NCI-H2171 treated with DMSO at 0.1 percent for 48 hours (cell line): ENCODE results near the gene ZNF211.
A peak's percentile ranks its signal among the peaks of the same experiment; 100 is the strongest.

Experiments
- DNase-seq: peaks from one replicate; lab custom pipeline; 2025; lab: John Stamatoyannopoulos, UW

The ZNF211 gene

GRCh38 chr19:57656346-57656745 is 23.4 kb downstream of the ZNF211 start:
- no peak for DNase-seq

GRCh38 chr19:57664269-57665127 is 31.5 kb downstream of the ZNF211 start:
- peak; percentile 36 for DNase-seq

- DNase-seq: peak; percentile 5
Observed at GRCh38 chr19:57665261-57665806, 32.4 kb downstream of the ZNF211 start.

GRCh38 chr19:57667228-57667627 is 34.3 kb downstream of the ZNF211 start:
- DNase-seq: no peak

DNA sequence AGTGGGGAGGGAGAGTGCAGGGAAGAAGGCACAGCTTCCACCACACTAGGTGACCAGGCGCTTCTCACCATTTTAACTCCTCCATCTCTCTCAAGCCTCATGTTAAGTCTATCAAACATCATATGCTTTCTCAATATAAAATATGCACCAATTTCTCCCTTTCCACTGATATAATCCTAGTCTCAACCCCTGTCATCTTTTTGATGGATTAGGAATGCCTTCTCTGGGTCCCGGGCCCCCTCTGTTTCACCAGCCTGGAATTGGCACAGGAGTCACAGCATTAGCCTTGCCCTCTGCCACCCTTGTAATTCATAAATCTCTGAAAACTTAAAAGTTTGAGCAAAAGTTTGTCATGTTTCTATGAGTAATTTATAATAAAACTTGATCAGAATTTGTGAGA is 35.7 kb downstream of the ZNF211 start, which contains the start of gene ZSCAN4:
TSS of gene ZSCAN4 (plus strand) at position 301 of the 400 bp plus-strand sequence. CDS start 7,211 bp downstream, outside the sequence.
- DNase-seq: no peak

- no peak for DNase-seq
Observed at GRCh38 chr19:57671124-57671895, 38.3 kb downstream of the ZNF211 start.

DNA sequence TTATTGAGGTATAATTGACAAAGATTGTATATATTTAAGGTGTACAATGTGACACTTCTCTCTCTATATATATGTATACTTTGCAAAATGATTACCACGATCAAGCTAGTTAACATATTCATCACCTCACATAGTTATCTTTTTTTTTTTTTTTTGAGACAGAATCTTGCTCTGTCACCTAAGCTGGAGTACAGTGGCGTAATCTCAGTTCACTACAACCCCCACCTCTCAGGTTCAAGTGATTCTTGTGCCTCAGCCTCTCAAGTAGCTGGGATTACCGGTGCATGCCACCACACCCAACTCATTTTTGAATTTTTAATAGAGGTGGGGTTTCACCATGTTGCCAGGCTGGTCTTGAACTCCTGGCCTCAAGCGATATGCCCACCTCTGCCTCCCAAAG is 39.5 kb downstream of the ZNF211 start:
- DNase-seq: no peak

GRCh38 chr19:57675881-57676280 is 42.9 kb downstream of the ZNF211 start:
- no peak for DNase-seq

DNA sequence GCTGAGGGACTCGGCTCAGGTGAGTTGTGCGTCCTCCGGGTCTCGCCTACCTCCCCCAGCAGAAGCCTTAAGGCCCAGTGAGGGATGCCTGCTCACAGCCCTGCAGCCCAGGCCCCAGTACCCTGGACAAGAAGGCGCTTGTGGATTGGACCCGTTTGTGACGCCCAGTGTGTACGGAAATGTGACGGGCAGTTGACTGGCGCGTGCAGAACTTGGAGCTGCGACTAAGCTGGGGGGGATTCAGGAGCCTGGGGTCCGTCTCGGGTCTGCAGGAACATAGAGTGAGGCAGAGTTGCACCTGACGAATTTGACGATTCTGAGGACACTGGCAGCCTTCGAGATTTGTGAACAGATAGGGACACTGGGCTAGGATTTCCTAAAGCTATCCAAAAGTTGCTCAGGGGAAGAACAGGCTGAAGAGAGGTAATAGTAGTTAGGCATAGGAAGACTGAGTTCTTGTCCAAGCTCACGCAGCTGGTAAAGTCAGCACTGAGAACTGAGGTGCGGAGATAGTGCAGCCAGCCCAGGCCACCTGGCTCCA is 49.3 kb downstream of the ZNF211 start:
- no peak for DNase-seq

DNA sequence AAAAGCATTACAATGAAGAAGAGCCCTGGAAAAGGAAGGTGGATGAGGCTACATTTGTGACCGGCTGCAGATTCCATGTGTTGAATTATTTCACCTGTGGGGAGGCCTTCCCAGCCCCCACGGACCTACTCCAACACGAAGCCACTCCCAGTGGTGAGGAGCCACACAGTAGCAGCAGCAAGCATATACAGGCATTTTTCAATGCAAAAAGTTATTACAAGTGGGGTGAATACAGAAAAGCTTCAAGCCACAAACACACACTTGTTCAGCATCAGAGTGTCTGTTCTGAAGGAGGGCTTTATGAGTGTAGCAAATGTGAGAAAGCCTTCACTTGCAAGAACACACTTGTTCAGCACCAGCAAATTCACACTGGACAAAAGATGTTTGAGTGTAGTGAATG is 53.8 kb downstream of the ZNF211 start:
- no peak for DNase-seq

GRCh38 chr19:57687363-57688010 is 54.5 kb downstream of the ZNF211 start:
- no peak for DNase-seq

DNA sequence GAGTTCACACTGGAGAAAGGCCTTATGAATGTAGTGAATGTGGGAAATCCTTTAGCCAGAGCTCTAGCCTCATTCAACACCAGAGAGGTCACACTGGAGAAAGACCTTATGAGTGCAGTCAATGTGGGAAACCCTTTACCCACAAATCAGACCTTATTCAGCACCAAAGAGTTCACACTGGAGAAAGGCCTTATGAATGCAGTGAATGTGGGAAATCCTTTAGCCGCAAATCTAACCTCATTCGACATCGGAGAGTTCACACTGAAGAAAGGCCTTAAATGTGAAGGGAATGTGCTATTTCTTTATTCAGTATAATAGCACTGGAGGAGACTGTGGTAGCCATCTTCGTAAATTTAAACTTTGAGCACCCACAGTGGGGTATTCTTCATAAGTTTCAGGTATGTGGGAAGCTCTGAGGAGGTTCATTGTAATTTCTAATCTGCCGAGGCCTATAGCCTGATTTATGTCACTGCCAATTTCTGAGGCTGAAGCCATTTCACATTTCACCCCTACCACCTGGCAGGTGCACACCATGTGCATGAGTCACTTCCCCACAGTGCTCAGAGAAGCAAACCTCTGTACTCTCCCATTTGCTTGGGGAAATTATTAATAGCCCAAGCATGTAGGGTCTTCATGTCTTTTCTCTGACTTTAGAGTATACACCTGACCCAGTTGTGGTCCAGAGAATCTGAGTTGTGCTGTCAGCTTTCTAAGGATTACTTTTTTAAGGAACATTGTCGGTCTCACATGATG is 55.2 kb downstream of the ZNF211 start:
- DNase-seq: no peak

GRCh38 chr19:57689750-57690149 is 56.8 kb downstream of the ZNF211 start:
- no peak for DNase-seq
